ENCODE data around the gene HAUS1.

HAUS1 gene

DNA sequence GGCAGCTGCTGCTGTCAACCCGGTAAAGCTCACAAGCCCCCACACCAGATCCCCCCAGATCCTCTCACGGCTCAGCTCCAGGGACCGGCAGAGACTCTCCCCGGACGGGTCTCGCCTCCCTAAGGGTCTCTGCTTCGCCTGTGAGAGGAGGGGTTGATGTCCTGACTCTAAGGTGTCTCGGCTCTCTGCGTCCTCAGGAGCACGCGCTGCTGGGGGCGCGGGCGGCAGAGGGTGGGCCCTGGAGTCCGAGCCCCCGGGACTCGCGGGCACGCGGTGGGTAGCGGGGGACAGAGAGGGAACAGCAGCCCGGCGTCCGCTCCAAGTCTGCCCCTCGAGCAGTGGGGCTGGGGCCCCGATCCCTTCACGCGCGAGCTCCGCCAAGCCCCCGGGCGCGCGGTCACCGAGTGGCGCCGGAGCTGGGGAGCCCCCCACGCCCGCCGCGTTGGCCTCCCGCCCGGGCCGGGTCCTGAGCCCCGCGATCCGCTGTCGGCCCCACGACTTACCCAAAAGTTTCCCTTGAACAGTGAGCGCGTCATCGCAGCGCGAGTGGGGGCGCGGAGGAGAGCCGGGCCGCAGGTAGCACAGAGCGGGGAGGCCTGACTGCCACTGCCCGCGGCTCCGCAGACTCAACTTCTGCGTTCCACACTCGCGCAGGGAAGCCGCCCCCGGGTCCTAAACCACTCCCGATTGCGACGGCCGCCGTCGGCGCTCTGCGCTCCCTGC, 32.4 kb upstream of the HAUS1 start, which contains the start of gene PSTPIP2:
Gene PSTPIP2, minus strand, starts transcription at position 608 of the 723 bp plus-strand sequence. Its CDS starts 72 bp downstream, at position 536.
- peak; percentile 64 to 65 for DNase-seq (ENCODE audit: low read depth in 2 of 2)
- H3K4me3 ChIP-seq (replicated peaks in 1 of 2; ENCODE audit: low read depth in 2 of 2, low read length in 2 of 2): peak within 1 kb of the TSS; percentile 67 to 81
- TF ChIP-seq, protein P1, sequence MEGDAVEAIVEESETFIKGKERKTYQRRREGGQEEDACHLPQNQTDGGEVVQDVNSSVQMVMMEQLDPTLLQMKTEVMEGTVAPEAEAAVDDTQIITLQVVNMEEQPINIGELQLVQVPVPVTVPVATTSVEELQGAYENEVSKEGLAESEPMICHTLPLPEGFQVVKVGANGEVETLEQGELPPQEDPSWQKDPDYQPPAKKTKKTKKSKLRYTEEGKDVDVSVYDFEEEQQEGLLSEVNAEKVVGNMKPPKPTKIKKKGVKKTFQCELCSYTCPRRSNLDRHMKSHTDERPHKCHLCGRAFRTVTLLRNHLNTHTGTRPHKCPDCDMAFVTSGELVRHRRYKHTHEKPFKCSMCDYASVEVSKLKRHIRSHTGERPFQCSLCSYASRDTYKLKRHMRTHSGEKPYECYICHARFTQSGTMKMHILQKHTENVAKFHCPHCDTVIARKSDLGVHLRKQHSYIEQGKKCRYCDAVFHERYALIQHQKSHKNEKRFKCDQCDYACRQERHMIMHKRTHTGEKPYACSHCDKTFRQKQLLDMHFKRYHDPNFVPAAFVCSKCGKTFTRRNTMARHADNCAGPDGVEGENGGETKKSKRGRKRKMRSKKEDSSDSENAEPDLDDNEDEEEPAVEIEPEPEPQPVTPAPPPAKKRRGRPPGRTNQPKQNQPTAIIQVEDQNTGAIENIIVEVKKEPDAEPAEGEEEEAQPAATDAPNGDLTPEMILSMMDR (IDR thresholded peaks at IDR 0.05; ENCODE audit: low read depth, low read length): no peak

DNA sequence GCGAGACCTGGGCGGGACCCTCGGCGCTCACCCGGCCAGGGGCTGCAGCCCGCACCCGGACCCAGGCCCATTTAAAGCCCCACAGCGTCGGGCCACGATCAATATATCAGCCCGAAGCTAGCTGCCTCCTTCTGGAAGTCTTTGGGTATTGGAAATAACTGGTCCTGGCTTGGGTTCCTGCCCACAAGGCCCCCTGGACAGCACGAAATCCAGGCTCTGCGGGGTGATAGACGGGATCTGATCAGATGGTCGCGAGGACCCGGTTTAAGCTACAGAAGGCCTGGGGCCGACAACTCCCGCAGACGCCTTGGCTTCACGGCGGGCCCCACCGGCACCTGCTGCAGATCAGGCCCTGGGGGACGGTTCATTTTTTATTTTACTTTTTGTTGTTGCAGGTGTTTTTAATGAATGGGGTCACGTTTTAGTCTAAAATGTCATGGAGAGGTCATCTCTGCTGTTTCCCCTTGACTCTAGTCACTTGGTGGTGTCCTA, 31.8 kb upstream of the HAUS1 start:
- TF ChIP-seq, protein P1 (IDR thresholded peaks at IDR 0.05; ENCODE audit: low read depth, low read length): peak; percentile 9

DNA sequence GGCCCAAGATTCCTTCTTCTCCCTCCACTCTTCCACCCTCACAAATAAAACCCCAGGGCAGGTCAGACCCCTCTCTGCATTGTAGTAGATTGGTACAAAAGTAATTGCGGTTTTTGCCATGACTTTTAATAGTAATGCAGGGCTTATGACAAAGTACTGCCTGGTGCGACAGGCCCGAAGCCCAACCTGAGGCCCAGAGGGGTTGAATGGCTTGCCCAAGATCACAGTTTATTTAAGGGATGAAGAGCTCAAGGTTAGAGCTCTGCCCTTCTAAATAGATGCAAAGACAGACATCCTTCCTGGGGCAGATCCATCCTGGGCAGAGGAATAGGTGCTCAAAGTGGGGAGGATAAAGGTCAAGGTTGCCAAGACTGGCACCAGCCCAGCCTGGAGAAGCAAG, 31.2 kb upstream of the HAUS1 start:
- no peak for DNase-seq (ENCODE audit: low read depth in 2 of 2)
- TF ChIP-seq, protein P1 (IDR thresholded peaks at IDR 0.05; ENCODE audit: low read depth, low read length): no peak
- H3K4me3 ChIP-seq (replicated peaks in 1 of 2; ENCODE audit: low read depth in 2 of 2, low read length in 2 of 2): no peak overlapping the region

More for the DNA sequence above, 31.8 kb upstream of the HAUS1 start:
- DNase-seq (ENCODE audit: low read depth in 2 of 2): no peak
- H3K4me3 ChIP-seq (replicated peaks in 1 of 2; ENCODE audit: low read depth in 2 of 2, low read length in 2 of 2): peak overlapping the region; percentile 67 to 81

DNA sequence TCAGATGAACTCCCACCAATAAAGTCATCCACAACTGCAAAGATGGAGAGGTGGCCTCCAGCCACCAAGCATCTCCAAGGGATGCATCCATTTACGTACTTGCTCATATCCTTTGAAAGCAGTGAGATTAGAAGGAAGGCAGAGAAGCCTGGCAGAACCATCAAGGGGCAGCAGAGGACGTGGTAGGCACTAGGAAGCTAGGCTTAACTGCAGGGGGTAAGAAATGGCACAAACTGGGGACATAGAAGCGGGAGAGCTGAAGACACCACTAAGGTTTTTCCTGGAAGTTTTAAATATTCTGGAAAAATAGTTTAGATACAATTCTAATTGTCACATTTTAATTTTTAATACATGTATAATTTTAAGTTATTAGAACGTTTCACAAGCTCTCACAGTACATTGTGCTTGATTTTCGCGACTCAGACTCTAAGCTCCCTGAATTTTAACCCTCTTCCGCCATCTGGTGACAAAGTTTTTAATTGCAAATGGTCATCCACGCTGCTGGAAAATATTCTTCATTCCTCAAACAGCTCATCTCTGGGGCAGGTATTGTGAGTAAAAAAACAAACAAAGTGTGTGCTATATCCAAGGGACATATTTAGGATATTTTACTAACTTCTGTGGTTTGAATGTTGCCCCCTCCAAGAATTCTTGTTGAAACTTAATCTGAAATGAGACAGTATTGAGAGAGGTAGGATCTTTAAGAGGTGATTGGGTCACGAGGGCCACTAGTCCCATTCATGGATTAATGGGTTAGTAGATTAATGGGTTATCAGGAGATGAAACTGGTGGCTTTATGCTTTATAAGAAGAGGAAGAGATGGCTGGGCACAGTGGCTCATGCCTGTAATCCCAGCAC, 30.5 kb upstream of the HAUS1 start:
- TF ChIP-seq, protein P1 (IDR thresholded peaks at IDR 0.05; ENCODE audit: low read depth, low read length): peak; percentile 60
- peak; percentile 74 to 86 for DNase-seq (ENCODE audit: low read depth in 2 of 2)
- no peak overlapping the region for H3K4me3 ChIP-seq (replicated peaks in 1 of 2; ENCODE audit: low read depth in 2 of 2, low read length in 2 of 2)

DNA sequence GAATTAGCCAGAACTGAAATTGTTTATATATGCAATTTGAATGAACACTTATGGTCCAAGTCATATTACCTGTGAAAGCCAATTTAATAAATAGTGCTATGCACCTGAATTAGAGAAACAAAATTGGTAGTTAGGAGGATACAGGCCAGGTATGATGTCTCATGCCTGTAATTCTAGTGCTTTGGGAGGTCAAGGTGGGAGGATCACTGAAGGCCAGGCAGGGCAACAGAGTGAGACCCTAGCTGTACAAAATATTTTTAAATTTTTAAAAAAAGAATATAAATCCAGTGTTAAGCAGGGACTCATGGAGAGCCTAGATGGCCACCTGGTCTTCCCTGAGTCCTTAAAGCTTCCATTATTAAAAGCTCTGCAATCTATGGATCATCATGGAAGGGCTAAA, 24.8 kb upstream of the HAUS1 start:
- no peak for DNase-seq (ENCODE audit: low read depth in 2 of 2)
- no peak overlapping the region for H3K4me3 ChIP-seq (replicated peaks in 1 of 2; ENCODE audit: low read depth in 2 of 2, low read length in 2 of 2)
- TF ChIP-seq, protein P1 (IDR thresholded peaks at IDR 0.05; ENCODE audit: low read depth, low read length): no peak

DNA sequence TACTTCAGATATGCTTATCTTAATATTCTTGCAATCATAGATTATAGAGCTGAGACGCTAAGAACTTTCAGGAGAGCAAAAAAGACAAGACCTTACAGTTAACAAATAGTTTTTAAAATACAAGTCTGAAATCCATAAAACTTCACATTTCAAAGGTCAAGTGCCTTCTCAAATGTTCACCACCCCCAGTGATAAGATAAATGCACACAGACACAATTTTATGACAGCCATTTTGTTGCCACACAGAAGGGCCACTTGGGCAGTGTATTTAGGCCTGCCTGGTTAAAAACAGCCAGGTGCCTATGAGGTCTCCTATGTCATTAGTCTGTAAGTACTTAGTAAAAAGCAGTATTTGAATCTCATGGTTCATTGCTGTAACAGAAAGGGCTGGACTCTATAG, 24.0 kb upstream of the HAUS1 start:
- no peak overlapping the region for H3K4me3 ChIP-seq (replicated peaks in 1 of 2; ENCODE audit: low read depth in 2 of 2, low read length in 2 of 2)
- TF ChIP-seq, protein P1 (IDR thresholded peaks at IDR 0.05; ENCODE audit: low read depth, low read length): no peak
- DNase-seq (ENCODE audit: low read depth in 2 of 2): no peak

Data from cardiac fibroblast (primary cell).